SK-N-SH (cell line): ENCODE data around the gene CLCNKB.
"Not testable (repeated sequence)": the region's sequence is repeated elsewhere in the genome, so short reads cannot be mapped to it uniquely, and the experiment has no call there.

ENCODE experiments used
- CHD2 ChIP-seq: fragments of 150-350 bp; IDR thresholded peaks from 2 replicates; pipeline ENCODE4 v1.6.1; 2018; ENCODE audit warnings: low read length; ENCODE audit not compliant: partially characterized antibody
- CTCF ChIP-seq: fragments of 200-600 bp; sonication (generic); IDR thresholded peaks from 2 replicates; pipeline ENCODE4 v1.6.1; 2017; ENCODE audit warnings: antibody characterized with exemption, mild to moderate bottlenecking, moderate library complexity
- EP300 ChIP-seq, 2 experiments: IDR thresholded peaks; 2 replicates each; pipeline versions ENCODE4 v1.4.0 to v1.6.1; 2012; ENCODE audit warnings: borderline replicate concordance in 1 of 2, low read depth in 1 of 2, low read length in 1 of 2
- GABPA ChIP-seq: IDR thresholded peaks from 2 replicates; pipeline ENCODE4 v1.4.0; 2012; ENCODE audit warnings: low read depth, mild to moderate bottlenecking
- MAX ChIP-seq: IDR thresholded peaks from 2 replicates; pipeline ENCODE4 v1.4.0; 2012; ENCODE audit warnings: low read depth
- POLR2AphosphoS5 ChIP-seq: IDR thresholded peaks from 2 replicates; pipeline ENCODE4 v1.6.1; 2012; ENCODE audit warnings: low read depth, low read length
- RCOR1 ChIP-seq: fragments of 150-350 bp; IDR thresholded peaks from 2 replicates; pipeline ENCODE4 v1.6.1; 2017; ENCODE audit warnings: antibody characterized with exemption, low read length
- RFX5 ChIP-seq: IDR thresholded peaks from 2 replicates; pipeline ENCODE4 v1.6.1; 2012; ENCODE audit warnings: mild to moderate bottlenecking, improper control_type of control experiment, low read length
- SMC3 ChIP-seq: IDR thresholded peaks from 2 replicates; pipeline ENCODE4 v1.6.1; 2012; ENCODE audit warnings: low read depth, low read length, improper control_type of control experiment
- TCF12 ChIP-seq: IDR thresholded peaks from 2 replicates; pipeline ENCODE4 v1.4.0; 2012
- USF2 ChIP-seq: fragments of 150-350 bp; IDR thresholded peaks from 2 replicates; pipeline ENCODE4 v1.6.1; 2017; ENCODE audit warnings: antibody characterized with exemption, low read length, low read depth, borderline replicate concordance
- TF ChIP-seq, protein P1 (sequence below): IDR thresholded peaks from 2 replicates; pipeline ENCODE4 v1.6.1; 2012; ENCODE audit warnings: mild to moderate bottlenecking, low read depth, low read length, moderate library complexity

- not testable (repeated sequence) for TF ChIP-seq SMC3; RCOR1; MAX; CTCF; EP300 (IDR thresholded peaks at IDR 0.05; ENCODE audit: borderline replicate concordance in 1 of 2, low read depth in 1 of 2, low read length in 1 of 2); POLR2AphosphoS5; CHD2; GABPA; USF2; TCF12; RFX5
- TF ChIP-seq, protein P1, sequence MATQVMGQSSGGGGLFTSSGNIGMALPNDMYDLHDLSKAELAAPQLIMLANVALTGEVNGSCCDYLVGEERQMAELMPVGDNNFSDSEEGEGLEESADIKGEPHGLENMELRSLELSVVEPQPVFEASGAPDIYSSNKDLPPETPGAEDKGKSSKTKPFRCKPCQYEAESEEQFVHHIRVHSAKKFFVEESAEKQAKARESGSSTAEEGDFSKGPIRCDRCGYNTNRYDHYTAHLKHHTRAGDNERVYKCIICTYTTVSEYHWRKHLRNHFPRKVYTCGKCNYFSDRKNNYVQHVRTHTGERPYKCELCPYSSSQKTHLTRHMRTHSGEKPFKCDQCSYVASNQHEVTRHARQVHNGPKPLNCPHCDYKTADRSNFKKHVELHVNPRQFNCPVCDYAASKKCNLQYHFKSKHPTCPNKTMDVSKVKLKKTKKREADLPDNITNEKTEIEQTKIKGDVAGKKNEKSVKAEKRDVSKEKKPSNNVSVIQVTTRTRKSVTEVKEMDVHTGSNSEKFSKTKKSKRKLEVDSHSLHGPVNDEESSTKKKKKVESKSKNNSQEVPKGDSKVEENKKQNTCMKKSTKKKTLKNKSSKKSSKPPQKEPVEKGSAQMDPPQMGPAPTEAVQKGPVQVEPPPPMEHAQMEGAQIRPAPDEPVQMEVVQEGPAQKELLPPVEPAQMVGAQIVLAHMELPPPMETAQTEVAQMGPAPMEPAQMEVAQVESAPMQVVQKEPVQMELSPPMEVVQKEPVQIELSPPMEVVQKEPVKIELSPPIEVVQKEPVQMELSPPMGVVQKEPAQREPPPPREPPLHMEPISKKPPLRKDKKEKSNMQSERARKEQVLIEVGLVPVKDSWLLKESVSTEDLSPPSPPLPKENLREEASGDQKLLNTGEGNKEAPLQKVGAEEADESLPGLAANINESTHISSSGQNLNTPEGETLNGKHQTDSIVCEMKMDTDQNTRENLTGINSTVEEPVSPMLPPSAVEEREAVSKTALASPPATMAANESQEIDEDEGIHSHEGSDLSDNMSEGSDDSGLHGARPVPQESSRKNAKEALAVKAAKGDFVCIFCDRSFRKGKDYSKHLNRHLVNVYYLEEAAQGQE, result not testable (repeated sequence)
These were observed 42.3 kb upstream of the CLCNKB start for GRCh38 chr1:16001274-16001673.
